Progenitor cell of endocrine pancreas (in vitro differentiated cells): ENCODE data around the gene EPHA4. TPM values are rescaled to one million over a fixed set of nuclear protein-coding genes. Genes with fewer than 3 reads are reported as not detected.

ENCODE experiments used
- DNase-seq: peaks from one replicate; pipeline ENCODE4 v3.0.0; 2021; ENCODE audit warnings: low spot score; ENCODE audit not compliant: unreplicated experiment
- H3K27ac Mint-ChIP-seq: 2 replicates; pipeline ENCODE4 v1.8.0; 2021; ENCODE audit warnings: mild to moderate bottlenecking, moderate library complexity, mixed read lengths
- H3K27me3 Mint-ChIP-seq: 2 replicates; pipeline ENCODE4 v1.8.0; 2021; ENCODE audit warnings: mixed read lengths
- H3K36me3 Mint-ChIP-seq: 2 replicates; pipeline ENCODE4 v1.8.0; 2022; ENCODE audit warnings: mixed read lengths; ENCODE audit not compliant: insufficient read depth
- H3K4me1 Mint-ChIP-seq: 2 replicates; pipeline ENCODE4 v1.8.0; 2021; ENCODE audit warnings: low read depth, mixed read lengths
- H3K4me3 Mint-ChIP-seq: 2 replicates; pipeline ENCODE4 v1.8.0; 2021; ENCODE audit warnings: low read depth, mild to moderate bottlenecking, moderate library complexity, mixed read lengths
- H3K9me3 Mint-ChIP-seq: 2 replicates; pipeline ENCODE4 v1.8.0; 2021; ENCODE audit warnings: low read depth, mixed read lengths
- total RNA-seq: library from RNA; stranded (reverse); gene quantifications from 2 replicates; pipeline ENCODE4 v1.2.1, GENCODE V29; 2021
- TF ChIP-seq, protein P1 (sequence below): fragments of 200-600 bp; sonication (generic); IDR thresholded peaks from one replicate; pipeline ENCODE4 v1.5.0; 2021; ENCODE audit warnings: antibody characterized with exemption, mild to moderate bottlenecking; ENCODE audit not compliant: unreplicated experiment

EPHA4 gene
- total RNA-seq, 1 donor from 2014 or later, result 41.4 TPM

DNA sequence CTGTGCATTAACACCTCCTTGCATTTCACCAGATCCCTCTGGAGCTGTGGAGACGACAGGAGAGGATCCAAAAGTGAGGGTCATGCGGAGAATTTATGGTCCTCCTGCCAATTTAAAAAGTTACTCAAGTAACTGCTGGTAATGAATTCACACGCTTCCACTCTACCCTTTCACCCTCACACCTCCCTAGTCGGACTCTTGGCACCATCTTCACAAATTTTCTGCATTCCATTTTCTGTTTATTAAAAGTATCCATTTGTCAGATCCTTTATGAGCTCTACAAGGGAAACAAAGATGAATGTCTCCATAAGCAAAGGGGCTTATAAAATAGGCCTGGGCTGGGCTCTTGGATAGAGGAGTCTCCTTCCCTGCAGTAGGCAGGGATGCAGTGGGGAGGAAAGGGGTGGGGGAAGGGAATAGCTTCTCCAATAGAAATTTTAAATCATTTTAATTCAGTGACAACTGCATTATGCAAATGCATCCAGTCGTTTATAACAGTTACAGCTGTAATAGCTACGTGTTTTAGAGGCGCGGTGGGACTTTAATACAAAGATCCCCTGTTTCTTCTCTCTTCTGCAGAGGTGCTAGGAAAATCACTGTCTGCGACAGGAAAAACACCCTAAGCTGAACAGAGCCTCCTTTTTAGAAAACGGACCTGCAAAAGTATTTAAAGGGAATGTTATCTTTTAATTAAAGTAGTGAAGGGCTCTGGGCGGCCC is 132.2 kb downstream of the EPHA4 start:
- peaks cover 20% of the 10 kb centered on the region for H3K36me3 Mint-ChIP-seq

DNA sequence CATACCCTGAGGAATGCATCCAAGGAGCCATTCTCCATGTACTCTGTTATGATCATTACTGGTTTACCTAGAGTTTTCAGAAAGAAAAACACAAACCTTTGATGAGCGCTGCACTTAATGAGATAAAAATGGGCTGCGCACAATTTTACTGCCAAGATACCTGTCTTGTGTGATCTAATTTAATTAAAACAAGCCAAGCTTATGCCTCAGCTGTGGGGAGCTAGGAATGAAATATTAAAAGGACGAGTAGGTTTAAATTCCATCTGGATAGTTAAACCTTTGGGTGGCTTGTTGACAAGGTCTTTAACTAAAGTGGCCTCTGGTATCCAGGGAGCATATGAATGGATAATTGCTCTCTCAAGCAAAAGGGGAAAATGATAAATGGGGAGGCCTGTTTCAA is 135.0 kb downstream of the EPHA4 start:
- Mint-ChIP-seq H3K4me3 (no peak overlapping the region), H3K27ac (no peak overlapping the region), H3K36me3 (peaks cover 27% of the 10 kb centered on the region), H3K4me1 (peaks cover 17% of the 10 kb centered on the region), H3K9me3 (no peaks in the 10 kb centered on the region), H3K27me3 (no peaks in the 10 kb centered on the region)
- TF ChIP-seq, protein P1, sequence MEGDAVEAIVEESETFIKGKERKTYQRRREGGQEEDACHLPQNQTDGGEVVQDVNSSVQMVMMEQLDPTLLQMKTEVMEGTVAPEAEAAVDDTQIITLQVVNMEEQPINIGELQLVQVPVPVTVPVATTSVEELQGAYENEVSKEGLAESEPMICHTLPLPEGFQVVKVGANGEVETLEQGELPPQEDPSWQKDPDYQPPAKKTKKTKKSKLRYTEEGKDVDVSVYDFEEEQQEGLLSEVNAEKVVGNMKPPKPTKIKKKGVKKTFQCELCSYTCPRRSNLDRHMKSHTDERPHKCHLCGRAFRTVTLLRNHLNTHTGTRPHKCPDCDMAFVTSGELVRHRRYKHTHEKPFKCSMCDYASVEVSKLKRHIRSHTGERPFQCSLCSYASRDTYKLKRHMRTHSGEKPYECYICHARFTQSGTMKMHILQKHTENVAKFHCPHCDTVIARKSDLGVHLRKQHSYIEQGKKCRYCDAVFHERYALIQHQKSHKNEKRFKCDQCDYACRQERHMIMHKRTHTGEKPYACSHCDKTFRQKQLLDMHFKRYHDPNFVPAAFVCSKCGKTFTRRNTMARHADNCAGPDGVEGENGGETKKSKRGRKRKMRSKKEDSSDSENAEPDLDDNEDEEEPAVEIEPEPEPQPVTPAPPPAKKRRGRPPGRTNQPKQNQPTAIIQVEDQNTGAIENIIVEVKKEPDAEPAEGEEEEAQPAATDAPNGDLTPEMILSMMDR, result no peak
- no peak for DNase-seq

More for the DNA sequence above, 132.2 kb downstream of the EPHA4 start:
- Mint-ChIP-seq H3K27me3 (no peaks in the 10 kb centered on the region), H3K27ac (no peak overlapping the region), H3K4me1 (peaks cover 10% of the 10 kb centered on the region), H3K4me3 (no peak overlapping the region), H3K9me3 (no peaks in the 10 kb centered on the region)
- TF ChIP-seq, protein P1, result no peak
- DNase-seq, result no peak

DNA sequence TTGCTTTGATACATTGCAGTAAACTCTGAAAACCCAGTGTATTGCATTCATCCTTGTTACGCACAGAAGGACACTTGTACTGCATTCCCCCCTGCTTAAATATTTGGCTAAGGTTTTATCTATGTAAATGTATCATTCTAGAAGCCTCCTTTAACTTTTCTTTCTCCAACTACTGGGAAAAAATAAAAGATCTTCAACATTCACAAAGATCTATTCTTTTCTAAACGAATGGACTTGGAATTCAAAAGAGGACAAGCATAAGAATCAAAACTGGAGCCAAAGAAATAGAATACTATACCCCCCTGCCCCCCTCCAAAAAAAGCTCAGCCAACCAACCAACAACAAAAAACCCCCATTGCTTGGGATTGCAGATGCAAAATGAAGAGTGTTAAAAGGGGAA is 136.9 kb downstream of the EPHA4 start:
- TF ChIP-seq, protein P1, result no peak
- peaks cover 17% of the 10 kb centered on the region for H3K4me1 Mint-ChIP-seq
- H3K36me3 Mint-ChIP-seq, result peaks cover 20% of the 10 kb centered on the region
- no peak overlapping the region for H3K4me3 Mint-ChIP-seq
- no peaks in the 10 kb centered on the region for H3K27me3 Mint-ChIP-seq
- H3K27ac Mint-ChIP-seq, result peak overlapping the region; percentile 80
- H3K9me3 Mint-ChIP-seq, result no peaks in the 10 kb centered on the region
- DNase-seq, result no peak

DNA sequence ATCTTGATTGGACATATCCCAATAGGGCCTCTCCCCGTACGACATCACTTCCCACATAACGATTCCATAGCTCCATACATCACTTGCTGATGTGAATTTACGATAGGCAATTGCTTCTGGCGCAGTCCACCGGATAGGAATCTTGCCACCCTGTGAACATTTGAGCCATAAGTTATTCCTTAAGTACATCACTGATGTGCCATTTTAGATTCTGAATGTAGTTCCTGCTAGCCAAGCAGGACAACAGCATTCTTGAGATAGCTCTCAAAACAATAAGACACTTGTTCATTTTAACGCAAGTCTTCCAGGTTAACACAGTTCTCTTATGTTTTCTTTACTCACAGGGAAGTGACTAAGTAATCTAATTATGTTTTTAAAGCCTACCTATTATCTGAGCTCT is 138.0 kb downstream of the EPHA4 start:
- peaks cover 18% of the 10 kb centered on the region for H3K36me3 Mint-ChIP-seq
- no peaks in the 10 kb centered on the region for H3K27me3 Mint-ChIP-seq
- H3K27ac Mint-ChIP-seq, result peak overlapping the region; percentile 5

DNA sequence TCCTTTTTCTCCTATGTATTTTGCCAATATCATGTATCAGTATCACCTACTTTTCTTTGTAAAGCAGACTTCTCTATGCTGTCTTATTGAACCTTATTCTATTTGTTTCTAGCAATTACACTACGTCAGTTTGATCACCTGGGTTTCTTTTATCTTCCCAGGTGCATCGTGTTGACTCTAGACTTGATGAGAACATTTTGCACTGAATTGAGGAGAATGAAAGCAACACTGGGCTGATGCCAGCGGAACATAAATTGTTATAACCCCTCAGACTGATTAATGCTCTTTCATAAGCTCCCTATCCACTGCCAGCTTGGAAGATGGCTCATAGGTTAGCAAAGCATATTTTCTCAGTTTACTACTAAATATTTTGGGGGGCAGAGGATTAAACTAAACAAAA is 140.6 kb downstream of the EPHA4 start:
- Mint-ChIP-seq H3K4me1 (peaks cover 14% of the 10 kb centered on the region), H3K4me3 (no peak overlapping the region), H3K36me3 (peaks cover 20% of the 10 kb centered on the region), H3K27ac (no peak overlapping the region), H3K27me3 (no peaks in the 10 kb centered on the region), H3K9me3 (no peaks in the 10 kb centered on the region)
- TF ChIP-seq, protein P1, result no peak
- DNase-seq, result no peak

More for the DNA sequence above, 138.0 kb downstream of the EPHA4 start:
- no peak for DNase-seq
- Mint-ChIP-seq H3K4me3 (no peak overlapping the region), H3K4me1 (peaks cover 16% of the 10 kb centered on the region), H3K9me3 (no peaks in the 10 kb centered on the region)
- TF ChIP-seq, protein P1, result no peak
